DOHH2 (cell line): ENCODE data around the gene RFPL2.
"Not testable (repeated sequence)": the region's sequence is repeated elsewhere in the genome, so short reads cannot be mapped to it uniquely, and the experiment has no call there.

Experiments used
- CTCF ChIP-seq: fragments of 200-600 bp; sonication (generic); IDR thresholded peaks from one replicate; pipeline ENCODE4 v1.5.1; 2014; ENCODE audit warnings: antibody characterized with exemption, mild to moderate bottlenecking, low read depth, low read length; ENCODE audit not compliant: poor library complexity, severe bottlenecking
- EZH2phosphoT487 ChIP-seq: fragments of 200-600 bp; sonication (generic); IDR thresholded peaks from 2 replicates; pipeline ENCODE4 v1.6.1; 2017; ENCODE audit warnings: borderline replicate concordance, mild to moderate bottlenecking, antibody characterized with exemption, low read length, moderate library complexity, mixed read lengths

- TF ChIP-seq CTCF, EZH2phosphoT487: not testable (repeated sequence)
Measured at GRCh38 chr22:32197553-32198226, 7.2 kb downstream of the RFPL2 start.
